ENCODE data around the gene SLIT3.

SLIT3 gene

GRCh38 chr5:168796000-168796399, 504.9 kb downstream of the SLIT3 start:
- no peak for DNase-seq (ENCODE audit: low spot score)

GRCh38 chr5:168793841-168794837, 506.8 kb downstream of the SLIT3 start:
- no peak for DNase-seq (ENCODE audit: low spot score)

GRCh38 chr5:168792678-168793077, 508.3 kb downstream of the SLIT3 start:
- DNase-seq (ENCODE audit: low spot score): no peak

GRCh38 chr5:168790671-168791250, 510.2 kb downstream of the SLIT3 start:
- DNase-seq (ENCODE audit: low spot score): no peak

GRCh38 chr5:168790002-168790635, 510.8 kb downstream of the SLIT3 start:
- DNase-seq (ENCODE audit: low spot score): no peak

GRCh38 chr5:168788786-168789185, 512.2 kb downstream of the SLIT3 start:
- DNase-seq (ENCODE audit: low spot score): no peak

GRCh38 chr5:168788107-168788506, 512.8 kb downstream of the SLIT3 start:
- no peak for DNase-seq (ENCODE audit: low spot score)

- DNase-seq (ENCODE audit: low spot score): no peak
Observed at GRCh38 chr5:168786147-168786546, 514.8 kb downstream of the SLIT3 start.

- no peak for DNase-seq (ENCODE audit: low spot score)
Observed at GRCh38 chr5:168784454-168784853, 516.5 kb downstream of the SLIT3 start.

GRCh38 chr5:168781941-168782571, 518.9 kb downstream of the SLIT3 start:
- no peak for DNase-seq (ENCODE audit: low spot score)

GRCh38 chr5:168780888-168781287, 520.1 kb downstream of the SLIT3 start:
- no peak for DNase-seq (ENCODE audit: low spot score)

GRCh38 chr5:168779333-168779732, 521.6 kb downstream of the SLIT3 start:
- no peak for DNase-seq (ENCODE audit: low spot score)

GRCh38 chr5:168778536-168778935, 522.4 kb downstream of the SLIT3 start:
- no peak for DNase-seq (ENCODE audit: low spot score)

GRCh38 chr5:168777651-168778050, 523.3 kb downstream of the SLIT3 start:
- DNase-seq (ENCODE audit: low spot score): no peak

- DNase-seq (ENCODE audit: low spot score): no peak
Observed at GRCh38 chr5:168776070-168776469, 524.9 kb downstream of the SLIT3 start.

GRCh38 chr5:168773226-168773625, 527.7 kb downstream of the SLIT3 start:
- no peak for DNase-seq (ENCODE audit: low spot score)

GRCh38 chr5:168772316-168772961, 528.5 kb downstream of the SLIT3 start:
- no peak for DNase-seq (ENCODE audit: low spot score)

GRCh38 chr5:168771678-168772077, 529.3 kb downstream of the SLIT3 start:
- no peak for DNase-seq (ENCODE audit: low spot score)

GRCh38 chr5:168770996-168771395, 529.9 kb downstream of the SLIT3 start:
- no peak for DNase-seq (ENCODE audit: low spot score)

GRCh38 chr5:168770036-168770498, 530.9 kb downstream of the SLIT3 start:
- no peak for DNase-seq (ENCODE audit: low spot score)

GRCh38 chr5:168768172-168768571, 532.8 kb downstream of the SLIT3 start:
- no peak for DNase-seq (ENCODE audit: low spot score)

GRCh38 chr5:168766426-168766700, 534.6 kb downstream of the SLIT3 start:
- DNase-seq (ENCODE audit: low spot score): no peak
